Ishikawa (cell line): ENCODE measurements around the gene CLIC3.

Experiments used
- EP300 ChIP-seq: IDR thresholded peaks from 2 replicates; pipeline ENCODE4 v1.6.1; 2012; ENCODE audit warnings: borderline replicate concordance
- TAF1 ChIP-seq: IDR thresholded peaks from 2 replicates; pipeline ENCODE4 v1.6.1; 2012; ENCODE audit warnings: low read depth, mild to moderate bottlenecking
- TEAD4 ChIP-seq: IDR thresholded peaks from 2 replicates; pipeline ENCODE4 v1.6.1; 2012
- YY1 ChIP-seq: IDR thresholded peaks from 2 replicates; pipeline ENCODE4 v1.6.1; 2012; ENCODE audit warnings: low read depth
- TF ChIP-seq, protein P1 (sequence below): IDR thresholded peaks from 2 replicates; pipeline ENCODE4 v1.6.1; 2012; ENCODE audit warnings: low read depth, mild to moderate bottlenecking
- TF ChIP-seq, protein P2 (sequence below): IDR thresholded peaks from 2 replicates; pipeline ENCODE4 v1.6.1; 2012

DNA sequence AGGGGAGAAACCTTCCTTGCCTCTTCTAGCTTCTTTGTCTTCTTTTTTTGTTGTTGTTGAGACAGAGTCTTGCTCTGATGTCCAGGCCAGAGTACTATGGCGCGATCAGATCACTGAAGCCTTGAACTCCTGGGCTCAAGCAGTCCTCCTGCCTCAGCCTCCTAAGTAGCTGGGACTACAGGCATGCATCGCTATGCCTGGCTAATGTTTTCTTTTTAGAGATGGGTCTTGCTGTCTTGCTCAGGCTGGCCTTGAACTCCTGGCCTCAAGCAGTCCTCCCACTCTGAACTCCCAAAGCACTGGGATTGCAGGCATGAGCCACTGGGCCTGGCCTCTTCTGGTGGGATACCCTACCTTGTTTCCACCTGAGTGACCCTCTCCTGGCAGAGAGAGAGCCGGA, 7.5 kb downstream of the CLIC3 start:
- TF ChIP-seq, protein P1, sequence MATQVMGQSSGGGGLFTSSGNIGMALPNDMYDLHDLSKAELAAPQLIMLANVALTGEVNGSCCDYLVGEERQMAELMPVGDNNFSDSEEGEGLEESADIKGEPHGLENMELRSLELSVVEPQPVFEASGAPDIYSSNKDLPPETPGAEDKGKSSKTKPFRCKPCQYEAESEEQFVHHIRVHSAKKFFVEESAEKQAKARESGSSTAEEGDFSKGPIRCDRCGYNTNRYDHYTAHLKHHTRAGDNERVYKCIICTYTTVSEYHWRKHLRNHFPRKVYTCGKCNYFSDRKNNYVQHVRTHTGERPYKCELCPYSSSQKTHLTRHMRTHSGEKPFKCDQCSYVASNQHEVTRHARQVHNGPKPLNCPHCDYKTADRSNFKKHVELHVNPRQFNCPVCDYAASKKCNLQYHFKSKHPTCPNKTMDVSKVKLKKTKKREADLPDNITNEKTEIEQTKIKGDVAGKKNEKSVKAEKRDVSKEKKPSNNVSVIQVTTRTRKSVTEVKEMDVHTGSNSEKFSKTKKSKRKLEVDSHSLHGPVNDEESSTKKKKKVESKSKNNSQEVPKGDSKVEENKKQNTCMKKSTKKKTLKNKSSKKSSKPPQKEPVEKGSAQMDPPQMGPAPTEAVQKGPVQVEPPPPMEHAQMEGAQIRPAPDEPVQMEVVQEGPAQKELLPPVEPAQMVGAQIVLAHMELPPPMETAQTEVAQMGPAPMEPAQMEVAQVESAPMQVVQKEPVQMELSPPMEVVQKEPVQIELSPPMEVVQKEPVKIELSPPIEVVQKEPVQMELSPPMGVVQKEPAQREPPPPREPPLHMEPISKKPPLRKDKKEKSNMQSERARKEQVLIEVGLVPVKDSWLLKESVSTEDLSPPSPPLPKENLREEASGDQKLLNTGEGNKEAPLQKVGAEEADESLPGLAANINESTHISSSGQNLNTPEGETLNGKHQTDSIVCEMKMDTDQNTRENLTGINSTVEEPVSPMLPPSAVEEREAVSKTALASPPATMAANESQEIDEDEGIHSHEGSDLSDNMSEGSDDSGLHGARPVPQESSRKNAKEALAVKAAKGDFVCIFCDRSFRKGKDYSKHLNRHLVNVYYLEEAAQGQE: no peak
- TF ChIP-seq EP300: no peak
- no peak for TF ChIP-seq TEAD4
- TF ChIP-seq YY1: no peak
- no peak for TF ChIP-seq TAF1
- TF ChIP-seq, protein P2, sequence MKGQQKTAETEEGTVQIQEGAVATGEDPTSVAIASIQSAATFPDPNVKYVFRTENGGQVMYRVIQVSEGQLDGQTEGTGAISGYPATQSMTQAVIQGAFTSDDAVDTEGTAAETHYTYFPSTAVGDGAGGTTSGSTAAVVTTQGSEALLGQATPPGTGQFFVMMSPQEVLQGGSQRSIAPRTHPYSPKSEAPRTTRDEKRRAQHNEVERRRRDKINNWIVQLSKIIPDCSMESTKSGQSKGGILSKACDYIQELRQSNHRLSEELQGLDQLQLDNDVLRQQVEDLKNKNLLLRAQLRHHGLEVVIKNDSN: no peak
